ENCODE data around the gene DHRS12.

The DHRS12 gene

GRCh38 chr13:51811920-51812451 lies 8.0 kb upstream of the DHRS12 start:
- in situ Hi-C loops (cut with MboI; ENCODE audit: low sequenced_read_pairs, unreplicated experiment), result no loop called here
- no peak for TF ChIP-seq CTCF (IDR thresholded peaks at IDR 0.05; ENCODE audit: borderline replicate concordance, control extremely low read depth, extremely low read depth, insufficient read depth, missing control alignments)
- no peak for DNase-seq (ENCODE audit: low spot score)

GRCh38 chr13:51811046-51811445 lies 7.1 kb upstream of the DHRS12 start:
- DNase-seq (ENCODE audit: low spot score), result no peak
- in situ Hi-C loops (cut with MboI; ENCODE audit: low sequenced_read_pairs, unreplicated experiment), result no loop called here
- TF ChIP-seq CTCF (IDR thresholded peaks at IDR 0.05; ENCODE audit: borderline replicate concordance, control extremely low read depth, extremely low read depth, insufficient read depth, missing control alignments), result no peak

- TF ChIP-seq CTCF (IDR thresholded peaks at IDR 0.05; ENCODE audit: borderline replicate concordance, control extremely low read depth, extremely low read depth, insufficient read depth, missing control alignments), result no peak
- DNase-seq (ENCODE audit: low spot score), result no peak
- in situ Hi-C loops (cut with MboI; ENCODE audit: low sequenced_read_pairs, unreplicated experiment), result no loop called here
These were observed 4.8 kb upstream of the DHRS12 start for GRCh38 chr13:51808811-51809210.

GRCh38 chr13:51807041-51807440 lies 3.1 kb upstream of the DHRS12 start:
- no peak for DNase-seq (ENCODE audit: low spot score)
- in situ Hi-C loops (cut with MboI; ENCODE audit: low sequenced_read_pairs, unreplicated experiment), result no loop called here
- TF ChIP-seq CTCF (IDR thresholded peaks at IDR 0.05; ENCODE audit: borderline replicate concordance, control extremely low read depth, extremely low read depth, insufficient read depth, missing control alignments), result no peak

GRCh38 chr13:51806566-51806965 lies 2.6 kb upstream of the DHRS12 start:
- DNase-seq (ENCODE audit: low spot score), result no peak
- in situ Hi-C loops (cut with MboI; ENCODE audit: low sequenced_read_pairs, unreplicated experiment), result no loop called here
- no peak for TF ChIP-seq CTCF (IDR thresholded peaks at IDR 0.05; ENCODE audit: borderline replicate concordance, control extremely low read depth, extremely low read depth, insufficient read depth, missing control alignments)

GRCh38 chr13:51805925-51806324 lies 2.0 kb upstream of the DHRS12 start:
- TF ChIP-seq CTCF (IDR thresholded peaks at IDR 0.05; ENCODE audit: borderline replicate concordance, control extremely low read depth, extremely low read depth, insufficient read depth, missing control alignments), result no peak
- in situ Hi-C loops (cut with MboI; ENCODE audit: low sequenced_read_pairs, unreplicated experiment), result no loop called here
- DNase-seq (ENCODE audit: low spot score), result no peak

- no peak for DNase-seq (ENCODE audit: low spot score)
- in situ Hi-C loops (cut with MboI; ENCODE audit: low sequenced_read_pairs, unreplicated experiment), result no loop called here
- no peak for TF ChIP-seq CTCF (IDR thresholded peaks at IDR 0.05; ENCODE audit: borderline replicate concordance, control extremely low read depth, extremely low read depth, insufficient read depth, missing control alignments)
These were observed 1.4 kb upstream of the DHRS12 start for GRCh38 chr13:51805313-51805712.

Data from GM13976 (cell line).